PC-3 (cell line): ENCODE data around the gene TUBB.

ENCODE experiments used
- CTCF ChIP-seq: fragments of 300-600 bp; sonication (generic); conservative IDR thresholded peaks from 2 replicates; pipeline ENCODE4 v1.5.1; 2017; ENCODE audit warnings: antibody characterized with exemption, low read depth, mild to moderate bottlenecking, low read length
- EZH2phosphoT487 ChIP-seq: fragments of 300-600 bp; sonication (generic); IDR thresholded peaks from 2 replicates; pipeline ENCODE4 v1.6.1; 2018; ENCODE audit warnings: mild to moderate bottlenecking, antibody characterized with exemption, low read length, borderline replicate concordance

- TF ChIP-seq CTCF (no peak), EZH2phosphoT487 (no peak)
These were observed 28.8 kb upstream of the TUBB start for GRCh38 chr6:30691208-30691847.
